SK-N-DZ (cell line): Measurements from ENCODE around the gene CUX1.

Source experiments
- DNase-seq: peaks from one replicate; pipeline ENCODE4 v3.0.0-alpha.2; 2015; ENCODE audit warnings: low spot score

CUX1 gene

GRCh38 chr7:101936223-101936610 is 118.8 kb downstream of the CUX1 start:
- no peak for DNase-seq

DNA sequence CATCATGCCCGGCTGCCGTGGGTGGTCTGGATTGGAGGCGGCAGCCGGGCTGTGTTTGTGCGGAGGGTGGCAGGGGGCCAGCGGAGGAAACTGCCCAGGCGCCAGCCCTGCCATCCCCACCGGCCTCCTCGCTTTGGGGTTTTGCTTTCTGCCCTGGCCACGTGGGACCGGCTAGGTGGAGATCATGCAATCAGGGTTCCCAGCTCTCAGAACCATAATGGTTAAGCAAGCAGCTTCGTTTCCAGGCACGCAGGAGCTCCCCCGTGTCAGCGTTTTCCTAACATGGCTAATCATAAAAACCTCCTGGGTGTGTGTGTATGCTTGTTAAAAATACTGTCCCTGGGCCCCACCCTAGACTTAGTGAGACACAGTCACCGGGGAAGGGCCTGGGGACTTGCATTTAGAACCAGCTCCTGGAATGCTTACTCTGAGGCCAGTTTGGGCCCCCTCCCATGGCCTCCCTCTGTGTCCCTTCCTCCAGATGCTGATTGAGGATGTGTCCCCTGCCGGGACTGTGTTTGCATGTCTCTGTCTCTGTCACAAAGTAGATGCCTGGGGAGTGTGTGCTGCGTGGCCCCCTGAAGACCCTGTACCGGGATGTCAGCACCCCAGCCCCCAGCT is 119.3 kb downstream of the CUX1 start:
- no peak for DNase-seq

- DNase-seq, result no peak
Measured at GRCh38 chr7:101937717-101938514, 120.5 kb downstream of the CUX1 start.

DNA sequence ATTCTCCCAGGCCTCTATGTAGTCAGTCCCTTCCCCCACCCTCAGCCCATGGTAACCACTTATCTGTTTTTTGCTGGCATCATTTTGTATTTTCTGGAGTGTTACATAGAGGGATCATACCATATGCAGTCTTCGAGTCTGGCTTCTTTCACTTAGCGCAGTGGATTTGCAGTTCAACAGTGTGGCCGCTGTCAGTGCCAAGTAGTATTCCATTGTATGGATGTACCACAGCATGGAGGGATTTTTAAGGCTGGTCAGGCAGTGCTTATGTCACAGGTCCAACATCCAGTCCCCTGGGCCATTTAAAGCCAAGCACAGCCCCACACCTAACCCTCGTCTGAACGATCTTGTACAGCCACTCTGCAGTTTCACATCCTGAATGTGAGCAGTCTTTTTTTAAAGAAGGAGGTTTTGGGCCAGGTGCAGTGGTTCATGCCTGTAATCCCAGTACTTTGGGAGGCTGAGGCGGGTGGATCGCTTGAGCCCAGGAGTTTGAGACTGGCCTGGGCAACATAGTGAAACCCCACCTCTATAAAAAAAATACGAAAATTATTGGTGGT is 121.8 kb downstream of the CUX1 start:
- no peak for DNase-seq

DNA sequence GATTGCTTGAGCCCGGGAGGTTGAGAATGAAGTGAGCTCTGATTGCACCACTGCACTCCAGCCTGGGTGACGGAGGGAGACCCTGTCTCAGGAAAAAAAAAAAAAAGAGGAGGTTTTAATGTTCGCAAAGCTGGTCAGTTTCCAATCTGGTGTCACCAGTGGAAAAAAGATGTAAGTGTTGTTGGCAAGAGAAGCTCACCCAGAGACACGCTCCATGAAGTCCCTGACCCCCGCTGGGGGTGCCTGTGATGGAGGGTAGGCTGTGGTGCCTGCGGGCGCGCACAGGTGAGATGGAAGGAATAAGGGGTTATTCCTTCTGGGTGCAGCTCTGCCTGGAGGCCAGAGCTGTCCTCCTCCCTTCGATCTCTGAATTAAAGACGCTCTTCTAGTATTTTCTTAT is 122.7 kb downstream of the CUX1 start:
- no peak for DNase-seq

- DNase-seq, result no peak
Measured at GRCh38 chr7:101940830-101941229, 123.4 kb downstream of the CUX1 start.

- no peak for DNase-seq
Measured at GRCh38 chr7:101941481-101942383, 124.3 kb downstream of the CUX1 start.

DNA sequence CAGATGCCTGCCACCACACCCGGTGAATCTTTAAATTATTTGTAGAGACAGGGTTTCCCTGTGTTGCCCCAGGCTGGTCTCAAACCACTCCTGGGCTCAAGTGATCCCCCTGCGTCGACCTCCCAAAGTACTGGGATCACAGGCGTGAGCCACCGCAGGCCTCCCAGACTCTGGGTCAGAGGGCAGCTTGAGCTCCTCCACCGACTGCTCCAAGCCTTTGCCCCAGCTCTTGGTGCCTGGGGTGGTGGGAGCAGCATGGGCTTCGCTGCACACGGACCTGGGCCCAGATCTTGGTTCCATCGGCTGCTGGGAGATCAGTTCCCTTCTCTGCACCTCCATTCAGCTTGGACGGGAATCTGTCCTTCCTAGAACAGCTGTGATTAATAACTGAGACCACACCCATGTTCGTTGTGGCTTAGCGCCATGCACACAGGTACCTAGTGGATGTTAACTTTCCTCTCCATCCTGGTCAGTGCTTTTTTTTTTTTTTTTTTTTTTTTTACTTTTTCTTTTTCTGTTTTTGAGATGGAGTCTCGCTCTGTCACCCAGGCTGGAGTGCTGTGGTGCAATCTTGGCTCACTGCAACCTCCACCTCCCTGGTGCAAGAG is 125.3 kb downstream of the CUX1 start:
- DNase-seq, result no peak

- DNase-seq, result no peak
Measured at GRCh38 chr7:101943306-101943705, 125.9 kb downstream of the CUX1 start.

DNA sequence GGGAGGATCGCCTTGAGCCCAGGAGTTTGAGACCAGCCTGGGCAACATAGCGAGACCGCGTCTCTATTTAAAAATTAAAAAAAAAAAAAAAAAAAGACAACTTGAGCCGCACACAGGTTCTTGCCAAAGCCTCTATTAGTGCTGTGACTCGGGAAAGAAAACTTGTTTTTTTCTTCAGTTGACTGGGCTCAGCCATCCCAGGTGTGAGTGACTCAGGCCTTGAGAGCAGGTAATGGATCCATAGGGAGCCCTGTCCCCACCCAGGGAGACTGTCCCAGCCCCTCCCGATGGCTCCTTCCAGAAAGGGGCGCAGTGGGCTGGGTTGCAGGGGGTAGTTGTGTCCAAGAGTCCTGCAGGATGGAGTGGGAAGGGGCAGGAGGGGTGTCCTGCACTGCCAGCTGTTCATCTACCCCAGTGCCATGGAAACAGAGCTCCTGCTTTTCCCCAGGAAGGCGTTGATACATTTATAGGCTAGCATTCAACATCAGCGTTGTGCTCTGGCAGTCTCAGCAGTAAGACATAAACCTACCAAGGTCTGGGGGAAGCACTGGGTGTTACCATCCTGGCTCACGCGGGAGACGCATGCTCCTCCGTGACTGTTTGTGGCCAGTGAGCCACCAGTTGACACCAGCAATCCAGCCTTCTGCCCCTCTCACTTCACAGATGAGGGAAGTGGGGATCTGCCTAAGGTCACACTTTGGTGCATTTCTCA is 126.6 kb downstream of the CUX1 start:
- DNase-seq, result no peak

GRCh38 chr7:101944611-101945010 is 127.2 kb downstream of the CUX1 start:
- DNase-seq, result no peak

GRCh38 chr7:101945034-101945758 is 127.8 kb downstream of the CUX1 start:
- no peak for DNase-seq

- peak; percentile 57 for DNase-seq
Measured at GRCh38 chr7:101947899-101948298, 130.5 kb downstream of the CUX1 start.

DNA sequence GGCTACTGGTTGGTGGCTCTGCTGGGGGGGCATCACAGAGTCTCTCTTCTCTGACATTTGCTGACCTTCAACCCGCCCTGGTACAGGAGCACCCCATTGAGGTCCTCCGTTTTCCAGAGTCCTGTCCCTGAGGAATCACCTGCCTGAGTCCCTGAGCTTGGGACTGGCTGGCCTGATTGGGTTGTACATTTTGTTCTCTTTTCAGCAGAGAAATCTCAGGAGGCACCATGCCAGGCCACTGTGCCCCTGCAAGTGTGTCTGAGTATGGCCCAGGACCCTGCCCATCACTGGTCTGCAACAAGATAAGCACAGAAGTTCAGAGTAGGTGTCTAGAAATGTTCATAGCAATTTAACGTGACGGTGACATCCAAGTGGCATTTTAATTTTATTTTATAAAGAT is 131.2 kb downstream of the CUX1 start:
- DNase-seq, result no peak

GRCh38 chr7:101950450-101951119 is 133.2 kb downstream of the CUX1 start:
- DNase-seq, result no peak

GRCh38 chr7:101951757-101952156 is 134.3 kb downstream of the CUX1 start:
- DNase-seq, result no peak

- DNase-seq, result no peak
Measured at GRCh38 chr7:101952355-101953247, 135.2 kb downstream of the CUX1 start.

DNA sequence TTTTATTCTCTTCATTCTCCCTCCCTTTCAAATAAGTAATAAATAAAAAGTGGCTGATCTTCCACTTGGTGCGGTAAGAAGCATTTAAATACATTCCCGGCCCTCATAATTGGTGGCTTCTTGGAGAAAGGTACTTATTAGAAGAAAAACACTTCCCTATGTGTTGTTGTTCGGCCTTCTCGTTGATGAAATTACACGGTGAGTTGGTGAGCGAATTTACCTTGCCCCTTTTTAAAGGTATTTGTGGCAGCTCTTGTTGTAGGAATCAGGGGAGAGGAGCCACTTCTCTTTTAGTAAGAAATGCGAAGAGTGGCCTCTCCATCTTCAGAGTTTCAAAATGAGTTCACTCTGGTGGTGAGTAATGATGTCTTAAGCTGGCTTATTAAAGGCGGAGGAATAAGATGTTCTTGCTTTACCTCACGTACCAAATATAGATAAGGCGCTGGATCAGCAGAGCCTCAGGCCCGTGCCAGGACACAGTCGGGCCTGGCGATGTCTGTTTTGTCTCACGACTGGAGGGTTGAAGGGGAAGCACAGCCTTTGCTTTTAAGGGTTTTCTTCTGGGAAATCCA is 135.9 kb downstream of the CUX1 start:
- DNase-seq, result peak; percentile 61
